ENCODE measurements around the gene RNF157.

Gene RNF157

DNA sequence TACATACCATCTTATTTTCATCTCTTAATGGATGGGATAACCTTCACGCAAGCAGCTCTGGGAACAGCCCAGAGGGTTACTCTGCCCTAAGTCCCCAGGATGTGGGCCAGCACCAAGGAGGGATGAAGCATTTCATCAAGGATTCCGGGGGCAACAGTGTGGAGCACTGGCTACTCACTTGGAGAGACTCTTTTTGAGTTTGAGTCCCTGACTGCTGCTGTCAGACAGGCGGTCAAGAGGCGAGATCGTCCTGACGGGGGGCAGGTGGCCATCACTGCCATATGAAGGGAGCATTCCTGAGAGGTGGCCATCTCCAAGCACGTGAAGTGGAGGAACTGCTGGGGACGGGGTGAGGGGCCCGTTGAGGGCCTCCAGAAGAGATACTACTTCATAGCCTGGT, 81.1 kb downstream of the RNF157 start:
- no peaks in the 10 kb centered on the region for H3K27me3 ChIP-seq (ENCODE audit: insufficient read depth, low read depth)
- no peaks in the 10 kb centered on the region for H3K79me2 ChIP-seq (ENCODE audit: insufficient read depth, low read depth)
- H3K4me1 ChIP-seq (ENCODE audit: low read depth, poor library complexity, severe bottlenecking) = no peaks in the 10 kb centered on the region
- no peak overlapping the region for H2AFZ ChIP-seq (ENCODE audit: low read depth)
- H3K9ac ChIP-seq = no peak overlapping the region
- H3K4me2 ChIP-seq = no peak overlapping the region
- H3K36me3 ChIP-seq (ENCODE audit: insufficient read depth) = no peaks in the 10 kb centered on the region
- TF ChIP-seq, protein P1, sequence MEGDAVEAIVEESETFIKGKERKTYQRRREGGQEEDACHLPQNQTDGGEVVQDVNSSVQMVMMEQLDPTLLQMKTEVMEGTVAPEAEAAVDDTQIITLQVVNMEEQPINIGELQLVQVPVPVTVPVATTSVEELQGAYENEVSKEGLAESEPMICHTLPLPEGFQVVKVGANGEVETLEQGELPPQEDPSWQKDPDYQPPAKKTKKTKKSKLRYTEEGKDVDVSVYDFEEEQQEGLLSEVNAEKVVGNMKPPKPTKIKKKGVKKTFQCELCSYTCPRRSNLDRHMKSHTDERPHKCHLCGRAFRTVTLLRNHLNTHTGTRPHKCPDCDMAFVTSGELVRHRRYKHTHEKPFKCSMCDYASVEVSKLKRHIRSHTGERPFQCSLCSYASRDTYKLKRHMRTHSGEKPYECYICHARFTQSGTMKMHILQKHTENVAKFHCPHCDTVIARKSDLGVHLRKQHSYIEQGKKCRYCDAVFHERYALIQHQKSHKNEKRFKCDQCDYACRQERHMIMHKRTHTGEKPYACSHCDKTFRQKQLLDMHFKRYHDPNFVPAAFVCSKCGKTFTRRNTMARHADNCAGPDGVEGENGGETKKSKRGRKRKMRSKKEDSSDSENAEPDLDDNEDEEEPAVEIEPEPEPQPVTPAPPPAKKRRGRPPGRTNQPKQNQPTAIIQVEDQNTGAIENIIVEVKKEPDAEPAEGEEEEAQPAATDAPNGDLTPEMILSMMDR (conservative IDR thresholded peaks at IDR 0.05; ENCODE audit: low read depth, low read length) = no peak
- no peak overlapping the region for H3K27ac ChIP-seq
- no peak overlapping the region for H3K4me3 ChIP-seq (IDR thresholded peaks at IDR 0.05; ENCODE audit: insufficient read depth, low read depth, low read length)
- no peaks in the 10 kb centered on the region for H4K20me1 ChIP-seq (ENCODE audit: insufficient read depth)

DNA sequence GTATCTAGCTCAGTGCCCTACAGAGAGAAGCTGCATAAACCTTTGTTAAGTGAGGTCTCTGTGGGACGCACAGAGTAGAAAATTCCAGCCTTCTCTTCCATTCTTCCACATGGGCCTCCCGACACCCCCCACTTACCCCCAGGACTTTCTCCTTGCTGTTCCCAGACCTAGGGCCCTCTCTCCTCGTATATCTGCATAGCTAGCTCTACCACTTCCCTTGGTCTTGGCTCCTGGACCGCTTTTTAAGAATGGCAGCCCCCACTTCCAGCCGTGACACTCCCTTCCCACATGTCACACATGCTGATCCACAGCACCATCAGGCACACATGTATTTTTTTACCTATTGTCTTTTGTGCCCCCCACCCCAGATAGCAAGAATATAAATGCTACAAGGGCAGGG, 82.5 kb downstream of the RNF157 start:
- Histone ChIP-seq H3K27me3 (ENCODE audit: insufficient read depth, low read depth) (no peaks in the 10 kb centered on the region), H3K27ac (no peak overlapping the region), H3K79me2 (ENCODE audit: insufficient read depth, low read depth) (no peaks in the 10 kb centered on the region), H4K20me1 (ENCODE audit: insufficient read depth) (no peaks in the 10 kb centered on the region), H3K9ac (no peak overlapping the region), H3K4me1 (ENCODE audit: low read depth, poor library complexity, severe bottlenecking) (no peaks in the 10 kb centered on the region), H3K4me3 (IDR thresholded peaks at IDR 0.05; ENCODE audit: insufficient read depth, low read depth, low read length) (no peak overlapping the region), H3K4me2 (no peak overlapping the region), H3K36me3 (ENCODE audit: insufficient read depth) (no peaks in the 10 kb centered on the region), H2AFZ (ENCODE audit: low read depth) (no peak overlapping the region)
- TF ChIP-seq, protein P1 (conservative IDR thresholded peaks at IDR 0.05; ENCODE audit: low read depth, low read length) = no peak

DNA sequence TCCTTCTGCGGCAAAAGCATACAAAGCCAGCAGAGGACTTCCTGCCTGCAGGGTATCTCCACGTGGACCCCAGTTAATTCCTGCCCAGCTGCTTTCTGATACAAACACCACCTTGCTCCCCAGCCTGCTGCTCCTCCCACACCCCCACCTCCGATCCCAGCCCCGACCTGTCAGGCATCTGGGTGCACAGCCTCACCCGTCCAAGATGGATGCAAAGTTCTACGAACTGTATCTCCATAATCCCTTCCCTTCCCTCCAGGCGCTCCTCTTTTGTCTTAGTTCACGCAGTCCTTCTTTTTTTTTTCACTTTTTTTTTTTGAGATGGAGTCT, 83.7 kb downstream of the RNF157 start:
- Histone ChIP-seq H4K20me1 (ENCODE audit: insufficient read depth) (no peaks in the 10 kb centered on the region), H3K79me2 (ENCODE audit: insufficient read depth, low read depth) (no peaks in the 10 kb centered on the region), H2AFZ (ENCODE audit: low read depth) (no peak overlapping the region), H3K36me3 (ENCODE audit: insufficient read depth) (no peaks in the 10 kb centered on the region), H3K4me2 (no peak overlapping the region), H3K27ac (no peak overlapping the region), H3K4me1 (ENCODE audit: low read depth, poor library complexity, severe bottlenecking) (no peaks in the 10 kb centered on the region), H3K9ac (no peak overlapping the region), H3K4me3 (IDR thresholded peaks at IDR 0.05; ENCODE audit: insufficient read depth, low read depth, low read length) (no peak overlapping the region), H3K27me3 (ENCODE audit: insufficient read depth, low read depth) (no peaks in the 10 kb centered on the region)
- TF ChIP-seq, protein P1 (conservative IDR thresholded peaks at IDR 0.05; ENCODE audit: low read depth, low read length) = no peak

DNA sequence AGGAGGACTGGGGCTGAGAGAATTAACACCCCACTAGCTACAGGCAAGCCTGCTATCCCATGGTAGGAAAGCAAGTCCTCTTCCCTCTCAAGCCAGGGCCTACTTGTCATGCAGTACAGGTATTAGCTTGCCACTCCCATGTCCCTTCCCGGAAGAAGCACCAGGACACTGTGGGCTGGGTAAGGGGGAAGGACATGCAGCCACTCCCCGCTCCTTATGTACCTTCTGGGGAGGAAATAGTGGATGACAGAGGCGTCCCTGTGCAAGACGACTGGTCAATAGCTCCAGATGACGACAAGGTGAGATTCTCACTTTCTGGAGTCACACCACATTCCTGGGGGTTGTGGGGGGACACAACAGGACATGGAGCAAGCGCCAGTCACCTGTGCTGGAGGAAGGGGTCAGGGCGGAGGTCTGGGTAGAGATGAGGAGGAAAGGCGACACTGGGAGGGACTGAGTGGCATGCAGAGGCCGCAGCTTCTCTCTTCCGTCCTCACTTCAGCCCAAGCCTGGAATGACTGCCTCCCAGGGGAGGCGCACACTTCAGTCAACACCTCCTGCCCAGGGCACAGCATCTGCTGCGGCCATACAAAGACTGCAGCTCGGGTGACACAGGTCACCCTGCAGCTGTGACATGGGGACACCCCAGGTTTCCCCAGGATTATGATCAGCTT, 84.2 kb downstream of the RNF157 start:
- Histone ChIP-seq H3K4me1 (ENCODE audit: low read depth, poor library complexity, severe bottlenecking) (no peaks in the 10 kb centered on the region), H3K4me2 (no peak overlapping the region), H3K9ac (no peak overlapping the region), H3K79me2 (ENCODE audit: insufficient read depth, low read depth) (no peaks in the 10 kb centered on the region), H2AFZ (ENCODE audit: low read depth) (no peak overlapping the region), H4K20me1 (ENCODE audit: insufficient read depth) (no peaks in the 10 kb centered on the region), H3K36me3 (ENCODE audit: insufficient read depth) (no peaks in the 10 kb centered on the region), H3K4me3 (IDR thresholded peaks at IDR 0.05; ENCODE audit: insufficient read depth, low read depth, low read length) (no peak overlapping the region), H3K27me3 (ENCODE audit: insufficient read depth, low read depth) (no peaks in the 10 kb centered on the region), H3K27ac (no peak overlapping the region)
- TF ChIP-seq, protein P1 (conservative IDR thresholded peaks at IDR 0.05; ENCODE audit: low read depth, low read length) = no peak

Data from KMS-11 (cell line).